CD4-positive, alpha-beta T cell treated with Interferon gamma for 1 hour (primary cell): ENCODE results near the gene ELF5.

ENCODE experiments used
- DNase-seq: peaks from one replicate; pipeline ENCODE4 v3.0.0-alpha.2; 2020

ELF5 gene

DNA sequence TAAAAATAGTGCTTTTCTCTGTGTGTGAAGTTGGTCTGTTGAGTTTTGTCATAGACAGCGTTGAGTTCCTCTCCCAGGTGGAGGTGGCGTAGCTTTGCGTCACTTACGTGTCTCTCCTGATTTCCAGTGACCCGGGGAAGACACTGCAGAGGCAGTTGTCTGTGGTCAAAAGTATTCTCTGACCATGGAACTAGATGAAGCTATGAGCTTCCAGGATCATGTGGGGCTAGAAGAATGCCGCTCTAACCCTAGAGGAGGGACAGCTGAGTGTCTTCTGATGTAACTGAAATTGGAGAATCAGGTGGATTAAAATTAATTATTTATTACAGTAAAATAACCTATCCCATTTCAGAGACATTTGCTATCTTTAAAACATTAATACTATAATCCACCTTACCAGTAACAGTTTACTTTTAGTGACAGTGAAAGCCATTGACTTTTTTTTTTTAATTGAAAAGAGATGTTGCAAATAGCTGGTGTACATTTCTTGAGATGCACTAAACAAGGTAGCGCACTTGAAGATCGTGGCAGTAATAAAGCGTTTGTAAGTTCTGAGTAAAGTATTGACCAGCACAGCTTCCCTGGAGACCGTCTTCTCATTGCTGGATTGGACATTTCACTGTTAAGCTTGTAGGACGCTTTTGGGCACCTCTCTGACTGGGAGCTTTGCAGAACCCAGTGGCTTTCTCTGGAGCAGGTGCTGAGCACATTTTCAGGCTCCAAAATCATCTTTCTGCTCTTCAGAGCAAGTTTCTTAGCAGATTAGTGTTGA is 65.2 kb downstream of the ELF5 start:
- no peak for DNase-seq

- DNase-seq = no peak
Observed at GRCh38 chr11:34447044-34447443, 66.5 kb downstream of the ELF5 start.

GRCh38 chr11:34446386-34446785 is 67.2 kb downstream of the ELF5 start:
- DNase-seq = no peak

DNA sequence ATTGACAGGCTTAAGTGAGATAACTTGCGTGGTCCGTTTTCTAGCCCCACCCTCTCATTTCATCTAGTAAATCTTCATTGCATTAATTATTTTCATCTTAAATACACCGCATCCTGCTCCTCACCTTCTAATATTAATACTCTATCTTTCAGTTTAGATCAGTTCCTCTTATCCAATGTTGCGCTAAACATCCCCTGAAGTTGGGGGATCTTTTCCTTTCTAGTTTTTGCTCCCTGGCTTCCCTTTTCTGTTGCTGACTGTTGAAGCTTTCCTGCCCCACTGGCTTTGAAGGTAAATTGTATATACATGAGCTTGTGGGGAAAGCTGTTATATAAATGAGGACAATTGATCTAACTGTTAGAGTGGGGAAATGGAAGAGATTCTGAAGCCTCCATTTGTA is 67.6 kb downstream of the ELF5 start:
- no peak for DNase-seq

- DNase-seq = no peak
Observed at GRCh38 chr11:34444428-34444827, 69.2 kb downstream of the ELF5 start.

DNA sequence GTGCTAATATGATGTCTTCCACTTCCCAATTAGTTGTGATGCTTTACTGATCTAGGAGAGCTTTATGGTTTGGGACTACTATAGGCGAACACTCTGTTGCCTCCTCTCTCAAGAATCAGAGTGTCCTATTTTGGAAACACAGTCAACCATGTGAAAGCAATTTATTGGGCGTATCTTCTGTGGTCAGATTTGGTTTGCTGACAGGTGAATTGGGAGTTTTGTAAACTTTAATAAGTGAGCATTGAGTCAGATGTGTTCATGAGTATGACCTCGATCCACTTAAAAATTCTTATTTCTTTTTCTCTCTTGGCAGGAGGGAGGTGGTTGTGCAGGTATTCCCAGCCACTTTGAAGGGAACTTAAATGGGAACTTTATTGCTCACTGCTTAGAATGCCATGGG is 70.5 kb downstream of the ELF5 start:
- no peak for DNase-seq

DNA sequence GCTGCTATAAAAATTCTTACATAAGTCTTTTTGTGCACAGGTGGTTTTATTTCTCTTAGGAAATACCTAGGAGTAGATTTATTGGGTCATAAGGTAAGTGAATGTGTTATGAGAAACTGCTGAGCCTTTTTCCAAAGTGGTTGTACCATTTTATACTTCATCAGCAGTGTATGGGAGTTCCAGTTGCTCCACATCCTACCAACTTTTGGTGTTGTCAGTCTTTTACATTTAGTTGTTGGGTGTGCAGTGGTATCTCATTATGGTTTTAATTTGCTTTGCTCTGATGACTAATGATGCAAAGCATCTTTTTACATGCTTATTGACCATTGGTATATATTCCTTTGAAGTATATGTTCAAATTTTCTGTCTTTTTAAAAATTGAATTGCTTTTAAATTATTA is 71.8 kb downstream of the ELF5 start:
- DNase-seq = no peak

DNA sequence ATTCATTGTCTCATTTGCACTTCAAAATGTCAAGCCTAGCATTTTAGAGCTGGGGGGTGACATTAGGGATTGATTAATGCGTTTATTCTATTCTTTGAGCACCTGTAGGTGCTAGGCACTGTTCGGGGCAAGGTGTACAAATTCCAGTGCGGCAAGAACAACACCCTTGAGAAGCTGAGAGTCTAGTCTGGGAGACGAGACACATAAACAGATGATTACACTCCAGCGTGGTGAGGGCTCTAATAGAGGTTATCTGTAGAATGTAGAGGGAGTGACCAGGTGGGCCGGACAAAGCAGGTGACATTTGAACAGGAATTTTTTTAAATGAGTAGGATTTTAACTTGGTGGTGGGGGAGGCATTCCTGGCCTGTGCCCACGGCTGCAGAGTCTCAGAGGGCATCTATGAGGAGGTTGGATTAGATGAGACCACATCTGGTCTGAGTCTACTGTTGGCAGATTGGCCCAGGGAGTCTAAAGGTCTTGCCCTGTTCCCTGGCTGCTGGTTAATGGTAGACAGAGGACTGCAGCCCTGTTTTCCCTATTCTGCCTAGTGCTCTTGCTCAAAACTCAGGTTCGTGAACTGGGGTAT is 73.9 kb downstream of the ELF5 start:
- DNase-seq = no peak

DNA sequence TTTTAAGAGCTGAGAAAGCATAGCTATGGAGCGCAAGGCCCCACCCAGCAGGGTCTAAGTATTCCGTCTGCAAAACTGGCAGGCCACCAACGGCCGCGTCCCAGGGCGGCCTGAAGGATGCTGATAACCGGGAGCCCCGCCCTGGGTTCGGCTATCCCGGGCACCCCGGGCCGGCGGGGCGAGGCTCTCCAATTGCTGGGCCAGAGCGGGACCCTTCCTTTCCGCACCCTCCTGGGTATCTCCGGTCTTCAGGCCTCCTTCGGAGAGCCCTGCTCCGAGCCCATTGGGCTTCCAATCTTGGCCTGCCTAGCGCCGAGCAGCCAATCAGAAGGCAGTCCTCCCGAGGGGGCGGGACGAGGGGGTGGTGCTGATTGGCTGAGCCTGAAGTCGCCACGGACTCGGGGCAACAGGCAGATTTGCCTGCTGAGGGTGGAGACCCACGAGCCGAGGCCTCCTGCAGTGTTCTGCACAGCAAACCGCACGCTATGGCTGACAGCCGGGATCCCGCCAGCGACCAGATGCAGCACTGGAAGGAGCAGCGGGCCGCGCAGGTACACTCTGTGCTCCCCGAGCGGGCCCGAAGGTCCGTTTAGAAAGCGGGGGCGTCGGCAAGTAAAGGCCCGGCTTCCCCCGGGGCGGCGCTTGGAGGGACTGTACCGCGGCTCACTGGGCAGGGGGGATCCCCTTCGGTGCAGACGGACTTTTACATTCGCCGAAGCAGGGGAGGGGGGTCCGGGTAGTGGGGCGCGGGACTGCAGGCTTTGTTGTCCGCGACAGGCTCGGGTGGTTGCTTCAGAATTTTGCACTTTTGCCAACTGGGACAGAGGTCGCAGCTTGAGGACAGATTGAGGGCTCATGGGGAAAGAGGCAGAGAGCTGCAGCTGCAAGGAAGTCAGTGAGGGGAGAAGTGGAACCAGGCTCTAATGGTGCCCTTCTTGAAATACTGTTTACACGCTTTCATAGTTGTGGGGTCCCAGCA is 74.8 kb downstream of the ELF5 start, which contains the start of gene CAT:
TSS of gene CAT (plus strand) at position 406 of the 979 bp plus-strand sequence. CDS start at position 486, 80 bp downstream.
- DNase-seq = peak; percentile 96

- DNase-seq = no peak
Observed at GRCh38 chr11:34437224-34438125, 76.1 kb downstream of the ELF5 start.

GRCh38 chr11:34433899-34434298 is 79.7 kb downstream of the ELF5 start:
- no peak for DNase-seq

DNA sequence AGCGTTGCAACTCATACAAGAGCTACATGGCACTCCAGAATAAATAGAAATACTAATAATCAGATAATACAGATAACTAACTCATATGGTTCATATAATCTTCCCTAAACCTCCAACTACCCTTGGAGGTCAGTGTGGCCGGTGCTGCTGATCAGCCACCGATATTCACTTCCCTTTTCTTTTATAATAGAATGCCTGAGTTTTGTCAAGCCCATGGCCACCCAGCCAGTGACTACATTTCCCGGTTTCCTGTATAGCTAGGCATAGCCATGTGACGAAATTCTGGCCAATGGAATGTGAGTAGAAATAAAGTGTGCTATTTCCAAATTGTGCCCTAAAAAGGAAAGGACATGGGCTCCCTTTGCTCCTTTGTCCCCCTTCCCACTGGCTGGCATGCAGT is 80.8 kb downstream of the ELF5 start:
- no peak for DNase-seq

DNA sequence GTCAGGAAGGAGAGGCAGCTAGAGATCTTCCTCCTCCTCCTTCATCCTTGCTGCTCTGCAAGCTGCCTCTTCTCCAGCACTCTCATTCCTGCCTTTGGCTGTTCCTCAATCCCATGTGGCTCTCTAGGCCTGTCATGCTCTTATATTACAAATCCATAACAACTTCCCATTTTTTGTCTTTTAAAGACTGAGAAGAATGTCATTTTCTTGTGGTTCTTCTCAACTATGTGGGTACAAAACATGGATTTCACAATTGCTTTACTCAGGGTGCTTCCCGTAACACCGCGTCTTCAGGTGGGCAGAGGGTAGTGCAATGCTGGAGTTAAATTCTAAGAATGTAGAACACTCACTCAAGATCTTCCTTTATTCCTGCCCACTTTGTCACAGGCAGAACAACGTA is 81.6 kb downstream of the ELF5 start:
- DNase-seq = no peak
